ENCODE results near the gene RNF150. TPM values are rescaled to one million over a fixed set of nuclear protein-coding genes. Genes with fewer than 3 reads are reported as not detected.

The RNF150 gene
- total RNA-seq, 1 donor from 2014 or later, result 53.3 TPM

GRCh38 chr4:140862177-140862442, 271.2 kb downstream of the RNF150 start:
- DNase-seq, result no peak
- ATAC-seq (ENCODE audit: poor library complexity), result peak; percentile 40
- intact Hi-C loops (cut with DNase I), result no loop called here

- ATAC-seq (ENCODE audit: poor library complexity) (peak; percentile 73), DNase-seq (no peak)
- intact Hi-C loops (cut with DNase I), result loop anchor here (2.0 kb wide), 1 partner anchor 271 kb away; the partner anchor contains the start of gene RNF150
Measured at GRCh38 chr4:140861359-140862176, 271.7 kb downstream of the RNF150 start.

- ATAC-seq (ENCODE audit: poor library complexity) (no peak), DNase-seq (no peak)
- intact Hi-C loops (cut with DNase I), result loop anchor here (10.0 kb wide), 2 partner anchors 224 to 484 kb away; partner anchors contain the start of gene SCOC
Measured at GRCh38 chr4:140858897-140859296, 274.4 kb downstream of the RNF150 start.

DNA sequence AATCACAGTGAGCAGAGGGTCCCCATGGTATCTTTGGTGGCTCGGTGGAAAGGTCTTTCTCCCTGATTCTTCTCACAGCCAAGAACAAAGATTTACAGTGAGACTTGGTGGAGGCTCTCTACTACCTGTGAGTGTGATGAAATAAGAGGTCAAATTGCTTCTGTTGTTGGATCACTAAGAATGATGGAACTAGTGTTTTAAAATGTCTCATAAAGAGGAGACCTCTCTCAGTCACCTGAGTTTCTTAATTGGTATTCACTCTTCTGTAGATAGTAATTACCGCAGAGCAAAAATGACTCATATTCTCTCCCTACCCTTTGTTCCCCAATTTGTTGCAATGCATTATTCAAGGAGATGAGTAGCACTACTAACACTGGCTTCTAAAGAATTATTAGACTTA, 276.2 kb downstream of the RNF150 start:
- ATAC-seq (ENCODE audit: poor library complexity), result no peak
- intact Hi-C loops (cut with DNase I), result loop anchor here (10.0 kb wide), 2 partner anchors 222 to 482 kb away; partner anchors contain the start of gene SCOC
- DNase-seq, result no peak

DNA sequence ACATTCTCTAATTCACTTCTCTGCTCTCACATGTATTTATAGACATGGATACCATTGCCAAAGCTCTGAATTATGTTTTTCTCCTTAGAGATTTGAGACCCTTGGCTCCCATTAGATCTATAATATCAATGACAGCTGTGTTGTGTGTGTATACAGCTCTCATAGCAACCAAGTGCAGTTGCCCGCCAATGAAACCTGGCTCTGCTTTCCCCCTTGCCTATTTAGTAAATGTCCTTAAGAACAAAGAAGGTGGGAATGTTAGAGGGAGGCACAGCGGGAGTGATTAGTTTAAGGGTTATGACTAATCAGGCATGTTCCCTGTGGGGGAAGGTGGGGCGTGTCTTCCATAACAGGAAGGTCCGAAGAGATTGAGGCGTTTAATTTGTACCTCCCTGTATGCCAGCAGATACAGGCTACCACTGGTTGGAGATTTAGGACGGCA, 276.6 kb downstream of the RNF150 start:
- ATAC-seq (ENCODE audit: poor library complexity), result peak; percentile 63
- no peak for DNase-seq
- intact Hi-C loops (cut with DNase I), result loop anchor here (10.0 kb wide), 2 partner anchors 222 to 482 kb away; partner anchors contain the start of gene SCOC

DNA sequence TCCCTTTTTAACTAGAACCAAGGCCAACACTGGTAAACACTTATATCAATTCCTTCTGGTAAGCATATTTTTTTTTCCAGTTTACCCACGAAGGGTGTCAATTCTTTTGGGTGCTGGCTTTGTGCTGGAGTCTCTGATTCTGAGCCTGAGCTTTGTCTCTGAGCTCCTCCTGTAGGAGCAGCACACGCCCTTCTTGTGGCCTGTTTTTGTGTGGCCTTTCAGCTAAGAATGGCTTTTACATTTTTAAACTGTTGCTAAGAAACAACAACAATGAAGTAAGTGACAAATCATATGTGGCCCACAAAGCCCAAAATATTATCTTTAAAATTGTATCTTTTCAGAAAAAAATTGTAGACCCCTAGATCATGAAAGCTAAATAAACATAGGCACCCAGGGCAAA, 279.1 kb downstream of the RNF150 start:
- ATAC-seq (ENCODE audit: poor library complexity) (no peak), DNase-seq (no peak)
- intact Hi-C loops (cut with DNase I), result loop anchor here (5.0 to 10.0 kb wide), 3 partner anchors 97 to 479 kb away; partner anchors contain the start of genes SCOC and TBC1D9

DNA sequence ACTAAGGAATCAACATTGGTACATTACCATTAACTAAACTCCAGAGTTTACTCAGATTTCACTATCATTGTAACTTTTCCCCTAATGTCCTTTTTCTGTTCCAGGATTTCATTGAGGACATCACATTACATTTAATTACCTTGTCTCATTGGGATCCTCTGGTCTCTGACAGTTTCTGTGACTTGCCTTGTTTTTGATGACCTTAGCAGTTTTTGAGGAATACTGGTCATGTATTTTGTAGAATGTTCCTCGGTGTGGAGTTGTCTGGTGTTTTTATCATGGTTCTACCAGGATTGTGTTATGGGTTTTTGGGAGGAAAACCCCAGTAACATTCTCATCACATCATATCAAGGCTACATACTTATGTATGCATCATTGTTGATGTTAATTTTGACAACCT, 281.5 kb downstream of the RNF150 start:
- intact Hi-C loops (cut with DNase I), result loop anchor here (5.0 to 10.0 kb wide), 3 partner anchors 95 to 477 kb away; partner anchors contain the start of genes SCOC and TBC1D9
- DNase-seq (no peak), ATAC-seq (ENCODE audit: poor library complexity) (no peak)

- ATAC-seq (ENCODE audit: poor library complexity) (peak; percentile 71), DNase-seq (no peak)
- intact Hi-C loops (cut with DNase I), result loop anchor here (5.0 to 10.0 kb wide), 3 partner anchors 94 to 476 kb away; partner anchors contain the start of genes SCOC and TBC1D9
Measured at GRCh38 chr4:140851032-140851636, 282.1 kb downstream of the RNF150 start.

- DNase-seq (no peak), ATAC-seq (ENCODE audit: poor library complexity) (no peak)
- intact Hi-C loops (cut with DNase I), result no loop called here
Measured at GRCh38 chr4:140849526-140849925, 283.7 kb downstream of the RNF150 start.

GRCh38 chr4:140846736-140847135, 286.5 kb downstream of the RNF150 start:
- no peak for ATAC-seq (ENCODE audit: poor library complexity)
- DNase-seq, result no peak
- intact Hi-C loops (cut with DNase I), result no loop called here

GRCh38 chr4:140844061-140844460, 289.2 kb downstream of the RNF150 start:
- intact Hi-C loops (cut with DNase I), result no loop called here
- ATAC-seq (ENCODE audit: poor library complexity) (no peak), DNase-seq (no peak)

DNA sequence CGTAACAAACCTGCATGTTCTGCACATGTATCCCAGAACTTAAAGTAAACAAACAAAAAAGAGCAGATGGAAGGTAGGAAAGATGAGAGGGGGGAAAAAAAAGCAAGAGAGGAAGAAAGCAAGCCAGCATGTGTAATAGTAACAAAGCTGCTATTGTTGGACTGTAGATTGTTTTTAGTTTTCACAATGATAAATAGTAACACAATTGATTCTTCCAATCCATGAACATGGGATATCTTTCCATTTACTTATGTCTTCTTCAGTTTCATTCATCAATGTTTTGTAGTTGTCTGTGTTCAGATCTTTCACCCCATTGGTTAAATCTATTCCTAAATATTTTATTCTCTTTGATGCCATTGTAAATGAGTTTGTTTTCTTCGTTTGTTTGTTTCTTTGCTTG, 292.1 kb downstream of the RNF150 start:
- DNase-seq (no peak), ATAC-seq (ENCODE audit: poor library complexity) (no peak)
- intact Hi-C loops (cut with DNase I), result no loop called here

DNA sequence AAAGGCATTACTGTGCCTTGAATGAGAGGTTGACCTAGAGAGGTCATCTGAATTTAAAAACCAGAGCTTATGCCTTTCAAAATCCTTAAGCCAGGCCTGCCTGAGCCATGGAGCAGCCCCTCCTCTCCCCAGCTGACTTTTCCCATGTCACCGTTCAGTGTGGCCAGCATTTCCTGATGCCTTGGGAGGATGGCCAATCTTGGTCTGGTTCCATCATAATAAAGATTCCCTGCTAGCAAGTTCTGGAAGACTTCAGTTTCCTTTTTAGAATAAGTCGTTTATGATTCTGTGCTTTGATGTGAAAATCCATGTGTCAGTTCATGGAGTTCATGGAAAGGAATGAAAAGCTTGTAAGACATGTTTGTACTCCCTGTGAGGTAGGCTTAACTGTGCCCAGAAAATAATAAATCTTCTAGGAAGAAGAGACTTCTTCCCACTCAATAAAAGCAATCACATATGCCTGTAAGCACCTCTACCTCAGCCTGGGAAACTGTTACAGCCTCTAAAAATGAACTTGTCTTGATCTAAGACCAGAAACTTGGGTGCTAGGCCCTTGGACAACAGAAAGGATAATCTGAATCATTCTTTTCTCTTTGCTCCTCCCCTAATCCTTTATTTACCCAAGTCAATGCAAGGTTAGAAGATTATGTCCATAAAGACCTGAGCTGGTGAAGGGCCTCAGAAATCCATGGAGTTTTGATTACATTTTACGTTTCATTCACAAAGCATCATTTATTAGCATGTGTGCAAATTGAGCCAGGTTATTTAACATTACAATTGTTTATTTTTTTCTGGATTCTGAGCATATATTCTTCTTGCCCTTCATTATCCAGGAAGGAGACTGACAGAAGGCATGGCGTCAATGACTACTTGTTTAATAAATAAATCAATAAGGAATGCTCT, 293.1 kb downstream of the RNF150 start:
- ATAC-seq (ENCODE audit: poor library complexity) (no peak), DNase-seq (no peak)
- intact Hi-C loops (cut with DNase I), result no loop called here

GRCh38 chr4:140839406-140839805, 293.9 kb downstream of the RNF150 start:
- DNase-seq (no peak), ATAC-seq (ENCODE audit: poor library complexity) (no peak)
- intact Hi-C loops (cut with DNase I), result no loop called here

GRCh38 chr4:140837736-140838135, 295.5 kb downstream of the RNF150 start:
- no peak for ATAC-seq (ENCODE audit: poor library complexity)
- intact Hi-C loops (cut with DNase I), result no loop called here
- no peak for DNase-seq

DNA sequence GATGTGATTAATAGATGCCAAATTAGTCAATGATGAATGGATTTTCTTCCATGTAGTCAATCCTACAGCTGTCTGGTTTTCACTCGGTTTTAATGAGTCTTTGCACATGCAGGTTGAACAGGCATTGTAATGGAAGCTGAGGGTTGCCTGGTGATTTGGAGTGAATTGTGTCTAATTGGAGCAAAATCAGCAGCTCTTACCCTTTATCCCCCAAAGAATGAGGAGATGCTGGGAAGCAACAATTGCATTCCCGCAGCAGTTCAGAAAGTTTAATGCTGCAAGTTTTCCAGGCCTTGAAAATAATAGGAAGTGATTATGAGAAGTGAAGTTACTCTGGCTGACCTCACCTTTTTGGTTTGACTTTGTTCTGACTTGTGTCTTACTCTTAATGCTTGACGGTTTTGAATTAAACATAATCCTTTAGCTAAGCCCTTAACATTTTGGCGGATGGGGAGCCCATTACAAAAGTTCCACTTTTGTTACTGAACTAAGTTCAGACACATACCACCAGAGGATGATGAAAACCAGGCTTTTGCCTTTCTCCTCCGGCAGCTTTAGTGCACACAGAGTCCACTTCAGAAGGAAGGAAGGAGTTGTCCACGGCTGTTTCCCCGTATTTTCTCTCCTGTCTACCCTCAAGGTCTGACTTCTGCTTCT, 298.3 kb downstream of the RNF150 start:
- DNase-seq (no peak), ATAC-seq (ENCODE audit: poor library complexity) (no peak)
- intact Hi-C loops (cut with DNase I), result no loop called here

- DNase-seq (no peak), ATAC-seq (ENCODE audit: poor library complexity) (no peak)
- intact Hi-C loops (cut with DNase I), result no loop called here
Measured at GRCh38 chr4:140833280-140833679, 300.0 kb downstream of the RNF150 start.

DNA sequence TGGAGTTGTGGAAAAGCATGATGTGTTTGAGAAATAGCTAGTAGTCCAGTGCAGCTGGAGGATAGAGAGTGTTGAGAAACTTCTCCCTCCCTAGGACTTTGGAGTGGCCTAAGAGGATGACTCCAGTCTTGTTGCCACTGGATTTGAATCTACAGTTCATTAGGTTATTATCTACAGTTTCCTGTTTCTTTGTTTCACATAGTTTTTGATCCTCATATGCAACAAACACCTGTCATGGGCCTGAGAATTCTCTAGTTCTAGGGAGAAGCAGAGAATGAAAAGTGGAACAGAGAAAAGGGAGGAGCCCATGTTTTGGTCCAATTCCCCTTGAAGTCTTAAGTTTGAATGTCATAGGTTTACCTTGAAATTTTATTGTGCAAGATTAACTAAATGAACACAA, 303.4 kb downstream of the RNF150 start:
- ATAC-seq (ENCODE audit: poor library complexity) (no peak), DNase-seq (no peak)
- intact Hi-C loops (cut with DNase I), result no loop called here

GRCh38 chr4:140826701-140827027, 306.6 kb downstream of the RNF150 start:
- intact Hi-C loops (cut with DNase I), result no loop called here
- DNase-seq (no peak), ATAC-seq (ENCODE audit: poor library complexity) (no peak)
